ENCODE measurements around the gene ARFGAP2. TPM values are rescaled to one million over a fixed set of nuclear protein-coding genes. Genes with fewer than 3 reads are reported as not detected.
"Not testable (repeated sequence)": the region's sequence is repeated elsewhere in the genome, so short reads cannot be mapped to it uniquely, and the experiment has no call there.

ARFGAP2 gene
- total RNA-seq, 2 donors from 2014 or later = 181 to 189 TPM

- Mint-ChIP-seq H3K36me3 (ENCODE audit: low read depth) (no peaks in the 10 kb centered on the region), H3K27ac (no peak overlapping the region), H3K27me3 (no peaks in the 10 kb centered on the region), H3K4me1 (no peaks in the 10 kb centered on the region), H3K4me3 (no peak overlapping the region)
- ATAC-seq (no peak), DNase-seq (no peak)
- no peaks in the 10 kb centered on the region for H3K9me3 ChIP-seq (ENCODE audit: control insufficient read depth, low read length, poor library complexity, severe bottlenecking)
Observed at GRCh38 chr11:47204637-47204989, 27.9 kb upstream of the ARFGAP2 start.

- no peaks in the 10 kb centered on the region for H3K4me1 Mint-ChIP-seq
Observed at GRCh38 chr11:47202576-47202975, 25.9 kb upstream of the ARFGAP2 start.

DNA sequence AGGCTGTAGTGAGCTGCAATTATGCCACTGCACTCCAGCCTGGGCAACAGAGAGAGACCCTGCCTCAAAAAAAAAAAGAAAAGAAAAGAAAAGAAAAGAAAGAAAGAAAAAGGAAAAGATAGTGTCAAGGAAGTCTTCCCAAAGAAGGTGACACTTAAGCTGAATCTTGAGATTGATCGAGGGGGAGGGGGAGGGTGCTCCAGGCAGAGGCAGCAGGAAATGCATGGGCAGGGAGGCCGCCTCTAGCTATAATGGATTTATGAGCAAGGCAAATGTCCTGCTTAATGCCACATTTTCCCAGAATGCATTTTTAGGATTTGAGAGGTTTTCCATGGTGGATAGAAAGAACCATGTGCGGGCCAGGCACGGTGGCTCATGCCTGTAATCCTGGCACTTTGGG is 24.3 kb upstream of the ARFGAP2 start:
- Mint-ChIP-seq H3K4me3 (no peak overlapping the region), H3K27me3 (no peaks in the 10 kb centered on the region), H3K4me1 (no peaks in the 10 kb centered on the region), H3K36me3 (ENCODE audit: low read depth) (no peaks in the 10 kb centered on the region), H3K27ac (no peak overlapping the region)
- no peak for DNase-seq
- H3K9me3 ChIP-seq (ENCODE audit: control insufficient read depth, low read length, poor library complexity, severe bottlenecking) = no peaks in the 10 kb centered on the region
- no peak for ATAC-seq

More at GRCh38 chr11:47202576-47202975, 25.9 kb upstream of the ARFGAP2 start:
- ATAC-seq = no peak
- Mint-ChIP-seq H3K36me3 (ENCODE audit: low read depth) (no peaks in the 10 kb centered on the region), H3K27ac (no peak overlapping the region), H3K27me3 (no peaks in the 10 kb centered on the region), H3K4me3 (no peak overlapping the region)
- H3K9me3 ChIP-seq (ENCODE audit: control insufficient read depth, low read length, poor library complexity, severe bottlenecking) = no peaks in the 10 kb centered on the region
- no peak for DNase-seq

- H3K27me3 Mint-ChIP-seq, DNase-seq: not testable (repeated sequence)
Observed at GRCh38 chr11:47198161-47198560, 21.5 kb upstream of the ARFGAP2 start.

DNA sequence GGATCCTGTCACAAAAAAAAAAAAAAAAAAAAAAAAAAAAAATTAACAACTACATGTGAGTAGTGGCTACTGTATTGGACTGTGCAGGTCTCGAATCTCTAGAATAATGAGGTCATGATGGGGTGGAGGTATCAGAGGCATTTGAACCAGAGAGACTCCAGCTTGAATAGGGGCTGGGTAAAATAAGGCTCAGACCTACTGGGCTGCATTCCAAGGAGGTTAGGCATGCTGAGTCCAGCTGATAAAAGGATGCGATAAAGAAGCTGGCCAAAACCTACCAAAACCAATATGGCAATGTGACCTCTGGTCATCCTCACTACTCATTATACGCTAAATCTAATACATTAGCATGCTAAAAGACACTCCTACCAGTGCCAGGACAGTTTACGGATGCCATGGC is 15.4 kb upstream of the ARFGAP2 start:
- ATAC-seq = no peak
- no peak for DNase-seq
- Mint-ChIP-seq H3K4me1 (peaks cover under 1% of the 10 kb centered on the region), H3K27me3 (peaks cover 12% of the 10 kb centered on the region), H3K4me3 (no peak overlapping the region), H3K27ac (no peak overlapping the region), H3K36me3 (ENCODE audit: low read depth) (peaks cover 4% of the 10 kb centered on the region)
- no peaks in the 10 kb centered on the region for H3K9me3 ChIP-seq (ENCODE audit: control insufficient read depth, low read length, poor library complexity, severe bottlenecking)

More at GRCh38 chr11:47198161-47198560, 21.5 kb upstream of the ARFGAP2 start:
- H3K9me3 ChIP-seq (ENCODE audit: control insufficient read depth, low read length, poor library complexity, severe bottlenecking); ATAC-seq; H3K36me3 Mint-ChIP-seq (ENCODE audit: low read depth); H3K4me3 Mint-ChIP-seq; H3K27ac Mint-ChIP-seq; H3K4me1 Mint-ChIP-seq: not testable (repeated sequence)

- H3K36me3 Mint-ChIP-seq (ENCODE audit: low read depth); H3K4me3 Mint-ChIP-seq; ATAC-seq; DNase-seq; H3K27ac Mint-ChIP-seq; H3K4me1 Mint-ChIP-seq; H3K9me3 ChIP-seq (ENCODE audit: control insufficient read depth, low read length, poor library complexity, severe bottlenecking): not testable (repeated sequence)
- peaks cover 12% of the 10 kb centered on the region for H3K27me3 Mint-ChIP-seq
Observed at GRCh38 chr11:47191137-47191536, 14.5 kb upstream of the ARFGAP2 start.

DNA sequence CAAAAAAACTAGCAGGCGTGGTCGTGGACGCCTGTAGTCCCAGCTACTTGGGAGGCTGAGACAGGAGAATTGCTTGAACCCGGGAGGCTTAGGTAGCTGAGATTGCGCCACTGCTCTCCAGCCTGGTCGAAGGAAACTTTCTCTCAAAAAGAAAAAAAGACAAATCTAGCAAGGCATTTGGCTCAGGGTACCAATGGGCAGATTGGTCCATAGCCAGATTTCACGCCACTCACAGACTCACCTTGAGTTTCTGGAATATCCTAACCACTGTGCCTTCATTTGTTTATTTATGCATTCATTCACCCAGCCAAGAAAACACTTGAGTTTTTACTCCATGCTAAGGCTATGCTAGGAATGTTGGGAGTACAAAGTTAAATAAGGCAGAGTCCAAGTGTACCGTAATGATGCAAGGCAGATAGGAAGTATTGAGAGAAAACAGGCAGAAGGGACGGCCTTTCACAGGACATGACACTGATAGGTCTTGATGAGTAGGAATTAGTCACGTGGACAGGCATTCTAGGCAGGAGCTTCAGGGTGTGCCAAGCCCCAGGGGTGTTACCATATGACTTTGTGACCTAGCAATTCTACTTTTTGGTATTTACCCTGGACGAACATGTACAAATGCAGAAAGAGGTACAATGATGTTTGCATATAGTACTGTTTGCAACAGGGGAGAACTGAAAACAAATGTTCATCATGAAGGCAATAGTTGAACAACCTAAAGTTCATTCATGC is 12.6 kb upstream of the ARFGAP2 start:
- Mint-ChIP-seq H3K27me3 (peaks cover 14% of the 10 kb centered on the region), H3K36me3 (ENCODE audit: low read depth) (peaks cover 2% of the 10 kb centered on the region), H3K27ac (no peak overlapping the region), H3K4me1 (peaks cover 7% of the 10 kb centered on the region), H3K4me3 (no peak overlapping the region)
- no peak for ATAC-seq
- no peak for DNase-seq
- H3K9me3 ChIP-seq (ENCODE audit: control insufficient read depth, low read length, poor library complexity, severe bottlenecking) = no peaks in the 10 kb centered on the region

DNA sequence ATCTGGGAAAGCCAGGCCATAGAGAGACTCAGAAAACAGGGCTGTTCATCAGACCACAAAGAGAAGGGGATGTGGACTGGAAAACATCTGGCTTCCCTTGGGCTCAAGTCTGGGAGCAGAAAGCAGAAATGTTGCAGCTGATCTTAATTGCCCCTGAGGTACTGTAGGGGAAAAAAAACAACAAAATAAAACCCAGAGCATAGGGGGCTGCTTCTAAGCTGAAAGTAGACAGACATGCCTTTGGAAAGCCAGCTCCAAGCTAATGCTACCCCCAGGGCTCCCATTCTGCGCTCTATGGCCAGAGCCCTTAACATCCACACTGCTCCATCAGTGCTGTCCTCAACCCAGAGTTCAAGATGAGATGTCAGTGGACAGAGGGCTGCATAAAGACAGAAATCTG is 11.6 kb upstream of the ARFGAP2 start:
- Mint-ChIP-seq H3K4me1 (peaks cover 7% of the 10 kb centered on the region), H3K27me3 (peaks cover 18% of the 10 kb centered on the region), H3K36me3 (ENCODE audit: low read depth) (peaks cover under 1% of the 10 kb centered on the region), H3K27ac (no peak overlapping the region), H3K4me3 (no peak overlapping the region)
- no peak for DNase-seq
- H3K9me3 ChIP-seq (ENCODE audit: control insufficient read depth, low read length, poor library complexity, severe bottlenecking) = no peaks in the 10 kb centered on the region
- no peak for ATAC-seq

DNA sequence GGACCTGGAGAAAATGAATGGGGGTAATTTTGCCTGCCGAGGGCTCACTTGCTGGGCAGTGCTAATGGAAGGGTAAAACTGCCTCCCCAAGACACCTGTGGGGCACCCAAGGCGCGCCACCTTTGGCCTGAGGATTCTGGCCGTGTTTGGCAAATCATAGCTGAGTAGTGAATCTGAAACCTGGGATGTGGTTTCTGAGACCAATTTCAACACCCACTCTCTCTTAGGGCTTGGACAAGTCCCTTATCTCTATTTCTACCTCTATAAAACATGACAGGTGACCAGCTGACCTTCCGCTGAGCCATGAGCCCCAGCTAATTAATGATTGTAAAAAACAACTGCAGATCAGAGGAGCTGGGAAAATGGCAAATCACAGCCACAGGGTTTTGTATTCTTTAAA is 11.0 kb upstream of the ARFGAP2 start:
- no peak overlapping the region for H3K27ac Mint-ChIP-seq
- ATAC-seq (no peak), DNase-seq (no peak)
- H3K4me3 Mint-ChIP-seq = no peak overlapping the region
- H3K4me1 Mint-ChIP-seq = peaks cover 7% of the 10 kb centered on the region
- H3K9me3 ChIP-seq (ENCODE audit: control insufficient read depth, low read length, poor library complexity, severe bottlenecking) = no peaks in the 10 kb centered on the region
- H3K36me3 Mint-ChIP-seq (ENCODE audit: low read depth) = no peaks in the 10 kb centered on the region
- H3K27me3 Mint-ChIP-seq = peaks cover 18% of the 10 kb centered on the region

- H3K27me3 Mint-ChIP-seq = peaks cover 23% of the 10 kb centered on the region
- H3K4me3 Mint-ChIP-seq = peak overlapping the region; percentile 86
- peaks cover 7% of the 10 kb centered on the region for H3K4me1 Mint-ChIP-seq
- peak in 2 of 3 donors; percentile 25 to 27 for DNase-seq
- ATAC-seq = peak; percentile 76
- H3K27ac Mint-ChIP-seq = peak overlapping the region; percentile 14
- no peaks in the 10 kb centered on the region for H3K36me3 Mint-ChIP-seq (ENCODE audit: low read depth)
- no peaks in the 10 kb centered on the region for H3K9me3 ChIP-seq (ENCODE audit: control insufficient read depth, low read length, poor library complexity, severe bottlenecking)
Observed at GRCh38 chr11:47186700-47187695, 10.3 kb upstream of the ARFGAP2 start.

DNA sequence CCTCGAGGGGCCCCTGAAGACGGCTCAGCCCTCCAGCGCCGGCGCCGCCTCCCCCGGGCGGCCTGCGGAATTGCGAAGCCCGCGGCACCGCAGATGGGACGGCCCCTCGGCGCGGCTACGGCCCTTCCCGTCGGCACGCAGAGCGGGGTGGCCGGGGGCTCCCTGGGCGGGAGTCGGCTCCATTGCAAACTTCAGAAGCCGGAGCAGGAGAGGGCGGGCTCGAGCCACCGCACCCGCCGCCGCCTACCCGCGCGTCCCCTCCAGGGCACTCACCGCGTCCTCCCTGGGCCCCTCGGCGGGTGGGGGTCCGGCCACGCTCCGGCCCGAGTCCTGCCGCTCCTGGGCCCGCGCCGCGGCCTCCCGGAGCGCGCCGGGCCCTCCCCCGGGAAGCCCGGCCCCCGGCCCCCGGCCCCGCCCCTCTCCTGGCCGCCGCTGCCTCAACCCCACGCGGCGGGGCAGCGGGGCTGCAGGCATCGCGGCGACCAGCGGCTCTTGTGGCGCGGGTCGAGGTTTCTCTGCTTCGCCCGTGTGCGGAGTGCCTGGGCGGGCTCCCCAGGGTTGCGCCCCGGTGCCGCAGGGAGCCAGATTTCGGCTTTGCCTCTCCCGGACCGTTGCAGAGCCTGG is 9.5 kb upstream of the ARFGAP2 start, which contains the start of gene PACSIN3:
PACSIN3 (minus strand) TSS at position 359 of the 624 bp plus-strand sequence. CDS start 3,707 bp downstream, outside the sequence.
- no peaks in the 10 kb centered on the region for H3K9me3 ChIP-seq (ENCODE audit: control insufficient read depth, low read length, poor library complexity, severe bottlenecking)
- H3K36me3 Mint-ChIP-seq (ENCODE audit: low read depth) = no peaks in the 10 kb centered on the region
- DNase-seq = peak; percentile 19 to 47 (median 32)
- peaks cover 7% of the 10 kb centered on the region for H3K4me1 Mint-ChIP-seq
- H3K27ac Mint-ChIP-seq = peak within 1 kb of the TSS; percentile 14
- peak within 1 kb of the TSS; percentile 86 for H3K4me3 Mint-ChIP-seq
- H3K27me3 Mint-ChIP-seq = peaks cover 18% of the 10 kb centered on the region
- ATAC-seq = peak; percentile 74

DNA sequence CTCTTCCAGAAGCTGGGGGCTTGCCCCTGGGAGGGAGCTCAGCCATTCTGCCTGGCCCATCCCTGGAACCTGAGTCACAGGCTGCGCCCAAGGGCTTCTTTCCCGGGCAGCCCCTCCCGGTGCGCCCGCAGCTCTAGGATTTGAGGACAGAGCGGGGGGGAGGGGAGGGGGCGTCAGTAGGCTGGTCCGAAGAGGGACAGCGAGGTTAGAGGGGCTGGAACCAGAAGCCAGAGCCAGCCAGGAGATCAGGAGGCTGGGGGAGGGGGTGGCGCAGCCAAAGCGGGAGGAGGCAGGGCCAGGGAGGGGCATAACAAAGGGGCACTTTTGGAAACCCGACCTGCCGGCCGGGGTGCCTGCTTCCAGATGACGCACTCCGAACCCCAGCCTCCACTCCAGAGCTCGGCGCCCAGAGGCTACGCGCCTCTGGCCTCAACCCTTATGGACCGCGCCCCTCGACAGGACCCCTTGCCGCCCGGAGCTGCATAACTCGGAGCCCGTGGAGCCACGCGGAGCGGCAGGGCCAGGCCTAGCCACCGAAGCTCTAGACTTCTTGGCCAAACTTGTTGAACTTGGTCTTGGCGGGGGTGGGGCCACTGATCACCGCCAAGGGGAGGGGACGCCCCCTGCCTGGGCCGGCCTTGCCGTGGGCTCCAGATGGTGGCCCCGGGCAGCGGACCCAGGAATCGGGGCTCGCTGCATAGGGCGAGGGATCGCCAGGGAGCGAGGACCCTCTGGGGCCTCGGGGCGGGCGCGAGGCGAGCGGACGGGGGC is 8.8 kb upstream of the ARFGAP2 start:
- peak overlapping the region; percentile 45 for H3K4me3 Mint-ChIP-seq
- DNase-seq (no peak), ATAC-seq (no peak)
- H3K27ac Mint-ChIP-seq = no peak overlapping the region
- peaks cover 7% of the 10 kb centered on the region for H3K4me1 Mint-ChIP-seq
- no peaks in the 10 kb centered on the region for H3K9me3 ChIP-seq (ENCODE audit: control insufficient read depth, low read length, poor library complexity, severe bottlenecking)
- H3K36me3 Mint-ChIP-seq (ENCODE audit: low read depth) = no peaks in the 10 kb centered on the region
- peaks cover 18% of the 10 kb centered on the region for H3K27me3 Mint-ChIP-seq

Measured in T-helper 17 cell (primary cell).